IPS DF 6.9 (cell line): Measurements from ENCODE around the gene GATAD2A.
"Not testable (repeated sequence)": the region's sequence is repeated elsewhere in the genome, so short reads cannot be mapped to it uniquely, and the experiment has no call there.

Experiments
- DNase-seq: peaks from one replicate; pipeline ENCODE4 v3.0.0-alpha.2; 2013; ENCODE audit warnings: low read depth, low spot score
- H3K27ac ChIP-seq: one replicate; pipeline ENCODE4 v1.5.1; 2013; ENCODE audit warnings: low read length, control low read depth
- H3K27me3 ChIP-seq: 2 replicates; pipeline ENCODE4 v1.6.1; 2013; ENCODE audit warnings: mild to moderate bottlenecking, low read length; ENCODE audit not compliant: control insufficient read depth, insufficient read depth
- H3K36me3 ChIP-seq: 2 replicates; pipeline ENCODE4 v1.6.1; 2013; ENCODE audit warnings: low read length; ENCODE audit not compliant: control insufficient read depth, insufficient read depth
- H3K4me1 ChIP-seq: 2 replicates; pipeline ENCODE4 v1.6.1; 2013; ENCODE audit warnings: low read length; ENCODE audit not compliant: control insufficient read depth, insufficient read depth
- H3K4me3 ChIP-seq: 2 replicates; pipeline ENCODE4 v1.5.1; 2013; ENCODE audit warnings: mild to moderate bottlenecking, low read length
- H3K9me3 ChIP-seq: 2 replicates; pipeline ENCODE4 v1.6.1; 2013; ENCODE audit warnings: low read length, inconsistent platforms; ENCODE audit not compliant: control insufficient read depth, insufficient read depth
- WGBS: extraction: QIAGEN DNeasy Blood & Tissue Kit; methylation state at CpG from one replicate; pipeline ENCODE4 v1.1.7; 2013; ENCODE audit warnings: mixed read lengths, missing lambda C conversion rate; ENCODE audit not compliant: insufficient read length, insufficient coverage; 5-methylcytosine and 5-hydroxymethylcytosine counted together

Gene GATAD2A

DNA sequence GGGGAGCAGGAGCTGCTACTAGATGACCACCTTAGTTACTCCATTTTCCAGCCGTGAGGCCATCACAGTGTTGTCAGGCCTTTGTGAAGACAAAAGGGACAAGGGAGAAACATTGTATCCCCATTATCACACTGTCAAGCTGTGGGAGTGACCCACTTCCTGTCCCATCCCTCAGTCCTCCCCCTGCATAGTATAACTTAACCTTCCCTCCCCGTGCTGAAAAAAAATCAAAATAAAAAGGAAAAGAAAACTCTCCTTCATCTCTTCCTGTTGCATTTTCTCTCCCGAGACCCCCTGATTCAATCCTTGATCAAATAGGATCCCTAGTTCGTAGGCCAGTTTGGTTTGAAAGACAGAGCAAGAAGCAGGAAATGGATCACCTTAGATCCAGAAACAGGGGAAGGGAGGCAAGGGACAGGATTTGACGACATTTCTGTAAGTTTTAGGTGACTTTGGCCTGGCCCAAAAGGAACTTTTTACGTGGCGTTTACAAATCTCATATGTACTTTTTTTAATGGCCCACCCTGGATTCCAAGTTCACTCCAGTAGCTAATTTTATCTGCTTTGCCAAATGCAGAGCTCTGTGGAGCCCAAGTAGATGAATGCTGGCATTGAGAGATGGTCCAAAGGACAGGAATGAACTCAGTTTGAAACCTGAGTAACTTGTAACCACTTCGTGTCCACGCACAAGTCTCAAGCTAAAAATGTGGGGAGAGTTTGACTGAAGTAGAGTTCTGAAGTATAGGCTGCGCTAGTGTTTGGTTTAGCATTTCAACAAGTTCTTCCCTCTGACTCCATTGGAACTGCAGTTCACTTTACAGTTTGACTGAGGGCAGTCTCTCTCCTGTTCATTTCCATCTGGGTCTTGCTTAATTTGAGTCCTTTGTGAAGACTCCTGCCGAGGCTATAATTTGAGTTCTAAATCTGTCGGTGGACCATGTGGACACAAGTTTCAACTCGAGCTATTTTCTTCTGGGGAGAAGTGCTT is 16.6 kb upstream of the GATAD2A start:
- H3K9me3 ChIP-seq, result no peaks in the 10 kb centered on the region
- DNase-seq, result no peak
- WGBS, result no CpG with 5 or more reads among the region's 13 CpGs
- no peaks in the 10 kb centered on the region for H3K36me3 ChIP-seq
- no peak overlapping the region for H3K27ac ChIP-seq
- H3K4me1 ChIP-seq, result no peaks in the 10 kb centered on the region
- no peak overlapping the region for H3K4me3 ChIP-seq
- no peaks in the 10 kb centered on the region for H3K27me3 ChIP-seq

DNA sequence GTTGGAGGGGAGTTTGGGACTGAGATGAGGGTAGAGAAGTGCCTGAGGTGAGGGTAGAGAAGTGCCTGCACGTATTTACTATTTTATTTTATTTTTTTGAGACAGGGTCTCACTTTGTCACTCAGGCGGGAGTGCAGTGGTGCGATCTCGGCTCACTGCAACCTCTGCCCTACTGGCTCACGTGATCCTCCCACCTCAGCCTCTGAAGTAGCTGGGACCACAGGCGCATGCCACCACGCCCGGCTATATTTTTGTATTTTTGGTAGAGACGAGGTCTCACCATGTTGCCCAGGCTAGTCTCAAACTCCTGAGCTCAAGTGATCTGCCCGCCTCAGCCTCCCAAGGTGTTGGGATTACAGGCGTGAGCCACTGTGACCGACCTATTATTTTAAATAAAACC is 15.8 kb upstream of the GATAD2A start:
- not testable (repeated sequence) for H3K27me3 ChIP-seq, DNase-seq, H3K27ac ChIP-seq, H3K36me3 ChIP-seq, H3K9me3 ChIP-seq, H3K4me1 ChIP-seq, H3K4me3 ChIP-seq
- WGBS, result no CpG with 5 or more reads among the region's 12 CpGs

DNA sequence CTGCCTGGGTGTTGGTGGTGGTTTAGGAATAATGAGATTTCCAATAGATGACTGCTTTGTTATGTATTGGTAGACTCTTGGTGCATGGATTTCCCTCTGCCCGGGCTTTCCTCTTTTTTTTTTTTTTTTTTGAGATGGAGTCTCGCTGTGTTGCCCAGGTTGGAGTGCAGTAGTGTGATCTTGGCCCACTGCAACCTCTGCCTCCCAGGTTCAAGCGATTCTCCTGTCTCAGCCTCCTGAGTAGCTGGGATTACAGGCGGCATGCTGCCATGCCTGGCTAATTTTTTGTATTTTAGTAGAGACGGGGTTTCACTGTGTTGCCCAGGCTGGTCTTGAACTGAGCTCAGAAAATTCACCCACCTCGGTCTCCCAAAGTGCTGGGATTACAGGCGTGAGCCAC is 11.1 kb upstream of the GATAD2A start:
- H3K4me3 ChIP-seq, H3K9me3 ChIP-seq, H3K27me3 ChIP-seq, H3K4me1 ChIP-seq, H3K27ac ChIP-seq, DNase-seq, H3K36me3 ChIP-seq: not testable (repeated sequence)
- WGBS, result no CpG with 5 or more reads among the region's 7 CpGs

DNA sequence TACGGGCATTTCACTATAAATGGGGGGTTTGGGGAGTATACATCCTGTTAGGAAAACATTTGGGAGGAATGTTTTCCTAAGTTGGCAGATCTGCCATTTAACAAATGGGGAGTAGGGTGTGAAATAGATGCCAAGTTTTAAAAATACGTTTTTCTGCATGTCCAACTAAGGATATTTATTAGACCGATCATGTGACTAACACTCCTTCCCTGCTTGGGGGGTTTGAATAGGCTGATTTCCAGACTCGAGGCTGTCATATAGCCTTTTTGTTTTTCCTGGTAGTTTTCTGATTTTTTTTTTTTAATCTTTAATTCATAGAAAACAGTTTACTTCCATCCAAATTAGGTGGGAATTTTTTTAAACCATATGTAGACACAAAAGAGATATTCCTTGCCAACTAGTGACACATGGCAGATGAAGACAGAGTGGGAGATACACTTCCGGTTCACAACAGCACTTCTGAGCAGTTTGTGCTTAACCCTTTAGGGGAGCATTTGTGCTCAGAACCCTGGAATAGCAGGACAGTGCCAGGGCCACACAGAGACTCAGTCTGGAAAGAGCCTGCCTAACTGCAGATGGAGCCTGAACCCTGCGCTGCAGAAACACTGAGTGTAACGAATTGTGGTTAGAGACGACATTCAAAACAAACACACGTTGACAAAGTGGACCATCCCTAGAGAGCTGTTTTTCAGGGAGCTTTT is 5.6 kb upstream of the GATAD2A start:
- H3K4me1 ChIP-seq, result no peaks in the 10 kb centered on the region
- no peak overlapping the region for H3K27ac ChIP-seq
- no CpG with 5 or more reads among the region's 9 CpGs for WGBS
- no peaks in the 10 kb centered on the region for H3K9me3 ChIP-seq
- no peak for DNase-seq
- H3K36me3 ChIP-seq, result no peaks in the 10 kb centered on the region
- no peak overlapping the region for H3K4me3 ChIP-seq
- H3K27me3 ChIP-seq, result no peaks in the 10 kb centered on the region

DNA sequence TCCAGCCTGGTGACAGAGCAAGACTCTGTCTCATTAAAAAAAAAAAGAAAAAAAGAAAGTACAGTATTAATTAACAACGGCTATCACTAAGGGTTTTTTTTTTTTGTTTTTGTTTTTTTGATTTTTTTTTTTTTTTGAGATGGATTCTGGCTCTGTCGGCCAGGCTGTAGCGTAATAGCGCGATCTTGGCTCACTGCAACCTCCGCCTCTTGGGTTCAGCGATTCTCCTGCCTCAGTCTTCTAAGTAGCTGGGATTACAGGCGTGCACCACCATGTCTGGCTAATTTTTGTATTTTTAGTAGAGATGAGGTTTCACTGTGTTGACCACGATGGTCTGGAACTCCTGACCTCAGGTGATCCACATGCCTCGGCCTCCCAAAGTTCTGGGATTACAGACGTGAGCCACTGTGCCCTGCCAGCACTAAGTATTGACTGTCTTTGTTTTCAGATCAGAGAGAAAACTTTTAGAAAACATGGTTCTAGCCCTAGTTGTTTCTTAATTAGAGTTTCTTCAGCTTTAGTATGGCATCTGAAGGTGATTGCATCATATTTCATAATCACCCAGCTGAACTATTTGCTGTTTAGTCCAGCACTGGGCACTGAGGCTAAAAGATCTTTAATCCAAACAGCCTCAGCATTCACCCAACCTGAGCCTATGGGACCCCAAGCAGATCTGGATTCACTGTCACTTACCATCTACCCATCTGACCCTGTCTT is 2.7 kb upstream of the GATAD2A start:
- no peak for DNase-seq
- no peaks in the 10 kb centered on the region for H3K27me3 ChIP-seq
- H3K36me3 ChIP-seq, result no peaks in the 10 kb centered on the region
- no peak overlapping the region for H3K4me3 ChIP-seq
- 100% methylated on average over 1 of the region's 11 CpGs for WGBS
- H3K4me1 ChIP-seq, result peaks cover 1% of the 10 kb centered on the region
- H3K9me3 ChIP-seq, result no peaks in the 10 kb centered on the region
- H3K27ac ChIP-seq, result no peak overlapping the region

DNA sequence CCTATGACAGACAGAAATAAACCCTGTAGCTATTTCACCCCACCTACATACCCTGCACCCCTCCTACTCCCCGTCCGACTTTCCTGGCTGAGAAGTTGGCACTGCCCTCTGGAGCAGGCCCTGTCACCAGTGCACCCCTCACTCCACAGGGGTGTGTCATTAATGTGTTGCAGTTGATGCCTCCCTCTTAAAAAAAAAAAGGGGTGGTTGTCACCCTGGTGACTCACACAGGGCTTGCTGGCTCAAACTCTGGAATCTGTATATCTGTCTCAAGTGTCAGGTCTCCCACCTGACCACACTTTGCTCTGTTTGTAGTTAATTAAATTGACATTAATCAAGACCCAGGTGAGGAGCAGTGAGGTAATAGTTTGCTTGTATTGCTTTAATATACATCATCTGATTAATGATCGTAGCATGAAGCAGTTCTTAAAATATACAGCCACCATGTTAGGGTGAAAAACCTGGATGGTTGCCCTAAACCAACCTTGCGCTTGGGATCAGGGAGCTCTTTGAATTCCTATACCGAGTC is 2.0 kb upstream of the GATAD2A start:
- Histone ChIP-seq H3K4me1 (peaks cover 1% of the 10 kb centered on the region), H3K27ac (no peak overlapping the region)
- DNase-seq, result no peak

DNA sequence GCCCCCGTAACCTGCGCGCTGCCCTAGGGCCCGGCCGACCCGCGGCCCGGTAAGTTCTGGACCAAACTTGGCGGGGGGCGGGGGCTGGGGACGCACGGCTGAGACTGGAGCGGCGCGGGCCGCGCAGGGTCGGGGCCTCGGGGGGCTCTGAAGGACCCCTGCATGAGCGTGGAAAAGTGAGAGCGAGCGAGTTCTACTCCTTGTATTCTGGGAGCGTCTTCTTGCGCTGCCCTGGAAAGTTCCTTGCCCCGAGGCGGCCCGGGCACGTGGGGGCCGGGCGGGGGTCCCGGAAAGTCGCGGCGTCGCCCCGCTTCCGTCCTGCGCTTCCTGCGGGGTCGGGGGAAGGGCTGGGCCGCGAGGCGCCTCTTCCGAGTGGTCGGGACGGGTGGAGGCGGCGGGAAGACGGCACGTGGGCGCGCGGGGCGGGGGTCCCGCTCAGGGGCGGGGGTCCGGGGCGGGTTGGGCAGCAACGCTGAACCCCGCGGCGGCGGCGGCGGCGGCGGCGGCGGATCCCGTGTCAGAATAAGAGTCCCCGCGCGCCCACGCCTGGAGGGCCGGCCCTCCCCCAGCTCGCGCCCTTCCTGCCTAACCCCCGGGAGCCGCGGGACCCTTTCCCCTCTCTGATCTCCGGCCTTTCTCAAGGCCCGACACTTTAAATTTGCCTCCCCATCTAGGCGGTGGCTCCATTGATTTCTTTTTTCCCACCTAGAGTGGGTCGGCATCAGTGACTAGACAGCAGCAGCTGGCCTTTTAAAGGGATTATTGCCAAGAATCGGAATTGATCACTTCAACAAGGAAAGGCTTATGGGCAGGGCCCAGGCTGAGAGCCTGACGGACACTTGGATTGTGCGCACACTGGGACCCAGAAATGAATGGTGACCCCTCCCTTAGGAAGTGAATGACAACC is 749 bp downstream of the GATAD2A start:
- no peaks in the 10 kb centered on the region for H3K36me3 ChIP-seq
- WGBS, result no CpG with 5 or more reads among the region's 87 CpGs
- peak overlapping the region; percentile 74 for H3K4me3 ChIP-seq
- H3K27me3 ChIP-seq, result no peaks in the 10 kb centered on the region
- H3K4me1 ChIP-seq, result peaks cover 10% of the 10 kb centered on the region
- H3K27ac ChIP-seq, result no peak overlapping the region
- no peaks in the 10 kb centered on the region for H3K9me3 ChIP-seq
- DNase-seq, result no peak

More for the DNA sequence above, 2.0 kb upstream of the GATAD2A start:
- no CpG with 5 or more reads among the region's 5 CpGs for WGBS
- Histone ChIP-seq H3K36me3 (no peaks in the 10 kb centered on the region), H3K4me3 (no peak overlapping the region), H3K9me3 (no peaks in the 10 kb centered on the region), H3K27me3 (no peaks in the 10 kb centered on the region)

DNA sequence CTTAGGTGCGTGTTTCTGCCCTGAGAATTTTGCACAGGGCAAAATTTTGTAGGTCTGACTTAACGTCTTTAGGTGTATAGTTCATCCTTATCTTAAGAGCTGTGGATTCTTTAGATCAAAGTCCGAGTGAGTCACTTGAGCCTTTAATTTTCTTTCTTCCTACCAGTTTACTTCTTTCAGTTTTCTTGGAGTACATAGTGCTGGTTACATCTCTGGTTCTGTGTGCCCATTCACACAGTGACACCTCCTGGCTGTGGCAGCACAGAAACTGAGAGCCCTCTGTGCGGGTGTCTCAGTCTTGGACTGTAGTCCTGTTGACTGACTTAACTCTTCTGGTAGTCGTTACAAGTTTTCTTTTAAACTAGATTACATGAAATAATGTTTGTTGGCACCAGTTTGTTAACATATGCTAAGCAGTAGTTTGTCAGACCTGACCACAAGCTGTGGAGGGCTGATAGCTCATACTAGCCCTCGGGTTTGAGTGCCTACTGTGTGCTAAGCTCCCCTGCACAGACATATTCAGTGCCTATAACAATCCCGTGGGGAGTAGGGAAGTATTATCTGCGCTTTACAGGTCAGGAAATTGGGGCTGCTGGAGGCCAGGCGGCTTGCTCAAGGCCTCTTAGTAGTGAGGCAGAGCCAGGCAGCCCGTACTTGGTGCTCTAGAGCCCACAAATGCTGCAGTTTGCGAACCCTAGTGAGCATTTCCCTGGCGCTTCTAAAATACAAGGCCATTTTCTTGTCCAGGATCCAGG is 1.6 kb downstream of the GATAD2A start:
- Histone ChIP-seq H3K27ac (no peak overlapping the region), H3K27me3 (no peaks in the 10 kb centered on the region), H3K4me3 (peak overlapping the region; percentile 74; the same call in 1 of the 2 replicates), H3K9me3 (no peaks in the 10 kb centered on the region), H3K36me3 (no peaks in the 10 kb centered on the region), H3K4me1 (peaks cover 10% of the 10 kb centered on the region)
- no peak for DNase-seq
- no CpG with 5 or more reads among the region's 12 CpGs for WGBS

DNA sequence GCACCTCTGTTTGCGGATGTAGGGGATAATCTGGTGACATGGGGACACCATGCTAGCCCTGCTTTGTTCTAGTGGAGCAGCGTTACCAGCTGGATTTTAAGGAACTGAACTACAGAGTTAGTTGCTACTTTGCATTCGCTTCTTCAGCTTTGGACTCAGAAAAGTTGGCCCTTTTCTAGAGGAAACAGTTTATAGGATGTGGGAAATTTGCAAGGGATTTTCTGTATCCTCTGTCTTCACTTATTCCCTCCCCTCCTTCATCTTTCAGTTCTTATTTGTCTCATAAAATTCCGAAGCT is 2.1 kb downstream of the GATAD2A start:
- WGBS, result no CpG with 5 or more reads among the region's 4 CpGs
- Histone ChIP-seq H3K9me3 (no peaks in the 10 kb centered on the region), H3K27ac (no peak overlapping the region), H3K4me1 (peaks cover 10% of the 10 kb centered on the region), H3K27me3 (no peaks in the 10 kb centered on the region), H3K36me3 (no peaks in the 10 kb centered on the region), H3K4me3 (no peak overlapping the region)
- DNase-seq, result no peak
